HG02763 (cell line): ENCODE results near the gene SMIM21.

Source experiments
- ATAC-seq: cut with Tn5 transposase; IDR thresholded peaks from one replicate; pipeline ENCODE4 v1.9.1; 2021; ENCODE audit warnings: mild to moderate bottlenecking, moderate library complexity; ENCODE audit not compliant: unreplicated experiment

Gene SMIM21

GRCh38 chr18:75427603-75428002, at the start of gene SMIM21:
Gene SMIM21, minus strand, starts transcription at chr18:75427703. Its CDS starts 140 bp downstream, at chr18:75427563.
- ATAC-seq, result no peak

- ATAC-seq, result no peak
These were observed 47.7 kb upstream of the SMIM21 start for GRCh38 chr18:75475228-75475627.

- ATAC-seq, result no peak
These were observed 46.8 kb upstream of the SMIM21 start for GRCh38 chr18:75474332-75474731.

GRCh38 chr18:75473316-75473715, 45.8 kb upstream of the SMIM21 start:
- ATAC-seq, result no peak

- ATAC-seq, result no peak
These were observed 45.4 kb upstream of the SMIM21 start for GRCh38 chr18:75472906-75473305.

- ATAC-seq, result no peak
These were observed 44.9 kb upstream of the SMIM21 start for GRCh38 chr18:75472396-75472795.

GRCh38 chr18:75471850-75472249, 44.3 kb upstream of the SMIM21 start:
- ATAC-seq, result no peak

- ATAC-seq, result no peak
These were observed 40.3 kb upstream of the SMIM21 start for GRCh38 chr18:75467851-75468250.

GRCh38 chr18:75467281-75467795, 39.8 kb upstream of the SMIM21 start:
- ATAC-seq, result no peak

- no peak for ATAC-seq
These were observed 36.9 kb upstream of the SMIM21 start for GRCh38 chr18:75464356-75464755.

GRCh38 chr18:75462178-75462832, 34.8 kb upstream of the SMIM21 start:
- ATAC-seq, result no peak

GRCh38 chr18:75456199-75456631, 28.7 kb upstream of the SMIM21 start:
- no peak for ATAC-seq

- no peak for ATAC-seq
These were observed 28.0 kb upstream of the SMIM21 start for GRCh38 chr18:75455249-75456198.

GRCh38 chr18:75454022-75454795, 26.7 kb upstream of the SMIM21 start:
- ATAC-seq, result no peak

GRCh38 chr18:75450906-75451305, 23.4 kb upstream of the SMIM21 start:
- no peak for ATAC-seq

GRCh38 chr18:75441896-75442295, 14.4 kb upstream of the SMIM21 start:
- ATAC-seq, result no peak

GRCh38 chr18:75439348-75439747, 11.8 kb upstream of the SMIM21 start:
- ATAC-seq, result no peak

GRCh38 chr18:75438891-75439290, 11.4 kb upstream of the SMIM21 start:
- ATAC-seq, result no peak

- no peak for ATAC-seq
These were observed 10.5 kb upstream of the SMIM21 start for GRCh38 chr18:75437979-75438378.

- no peak for ATAC-seq
These were observed 5.6 kb upstream of the SMIM21 start for GRCh38 chr18:75433098-75433497.

GRCh38 chr18:75429975-75430374, 2.5 kb upstream of the SMIM21 start:
- ATAC-seq, result no peak
